HCT116 (cell line): Measurements from ENCODE around the gene RTN4RL1. TPM values are rescaled to one million over a fixed set of nuclear protein-coding genes. Genes with fewer than 3 reads are reported as not detected.

ENCODE experiments used
- ATAC-seq: fragments of 200-7000 bp; cut with Tn5 transposase; 2 replicates; pipeline ENCODE4 v1.9.1; 2020; ENCODE audit warnings: mild to moderate bottlenecking, moderate library complexity
- BruUV-seq: library from RNA; stranded (reverse); fragments of 400-500 nt; replicated peaks from 2 replicates; lab custom pipeline; 2021; lab: Mats Ljungman, UMichigan
- CTCF ChIA-PET: fragments of 300-600 bp; sonication (Branson Sonifier 250); formaldehyde crosslinking; loops from one replicate; lab custom pipeline; 2021; ENCODE audit warnings: antibody characterized with exemption; lab: Charles Lee
- POLR2A ChIA-PET: fragments of 300-600, 350-600 bp; sonication (Branson Sonifier 250); formaldehyde crosslinking; loops from one replicate; lab custom pipeline; 2021; ENCODE audit warnings: antibody characterized with exemption; lab: Charles Lee
- RAD21 ChIA-PET, 2 experiments: fragments of 300-600 bp; sonication (Branson Sonifier 250); formaldehyde crosslinking; loops; one replicate each; lab custom pipeline; 2023; ENCODE audit warnings: low total read pairs in 2 of 2; ENCODE audit not compliant: uncharacterized antibody in 2 of 2, unreplicated experiment in 2 of 2, low non-redundant PET in 1 of 2; lab: Charles Lee
- DNase-seq: peaks from one replicate; pipeline ENCODE4 v3.0.0-alpha.2; 2010; ENCODE audit warnings: low read depth, low spot score
- H2AFZ ChIP-seq: fragments of 200-600 bp; shearing (Covaris generic), sonication (generic); 2 replicates; pipeline ENCODE4 v1.6.1; 2017; ENCODE audit warnings: low read depth, mixed run types, mixed read lengths, antibody characterized with exemption, low read length; ENCODE audit not compliant: poor library complexity, severe bottlenecking
- H3K27ac ChIP-seq: 2 replicates; pipeline ENCODE4 v1.5.1; 2012; ENCODE audit warnings: low read depth, low read length
- H3K27me3 ChIP-seq: fragments of 200-600 bp; sonication (generic); 2 replicates; pipeline ENCODE4 v1.6.1; 2016; ENCODE audit warnings: mixed run types, low read length, mixed read lengths; ENCODE audit not compliant: insufficient read depth
- H3K36me3 ChIP-seq, 2 experiments: fragments of 200-500 bp in 1 of 2; fragments of 200-600 bp in 1 of 2; sonication (Bioruptor generic) in 1 of 2; sonication (generic) in 1 of 2; 2 replicates each; pipeline versions ENCODE4 v1.5.1 to v1.6.1; 2014 to 2016; ENCODE audit warnings: low read length in 2 of 2, inconsistent platforms in 1 of 2, mixed read lengths in 1 of 2, mixed run types in 1 of 2; ENCODE audit not compliant: insufficient read depth in 2 of 2, control insufficient read depth in 1 of 2
- H3K4me1 ChIP-seq, 2 experiments: fragments of 200-600 bp in 1 of 2; sonication (generic) in 1 of 2; 2 replicates each; pipeline versions ENCODE4 v1.5.1 to v1.6.1; 2012 to 2017; ENCODE audit warnings: low read length in 2 of 2, inconsistent platforms in 1 of 2, mild to moderate bottlenecking in 1 of 2, mixed read lengths in 1 of 2, mixed run types in 1 of 2, moderate library complexity in 1 of 2; ENCODE audit not compliant: insufficient read depth in 2 of 2, control insufficient read depth in 1 of 2
- H3K4me2 ChIP-seq: fragments of 200-600 bp; sonication (generic); 2 replicates; pipeline ENCODE4 v1.6.1; 2017; ENCODE audit warnings: mixed run types, low read length, mixed read lengths
- H3K4me3 ChIP-seq, 2 experiments: fragments of 200-600 bp in 1 of 2; sonication (generic) in 1 of 2; replicated peaks in 1 of 2; 2 replicates each; pipeline ENCODE4 v1.5.1; 2011 to 2016; ENCODE audit warnings: low read length in 2 of 2, control low read depth in 1 of 2, low read depth in 1 of 2, mild to moderate bottlenecking in 1 of 2, mixed read lengths in 1 of 2, mixed run types in 1 of 2
- H3K79me2 ChIP-seq: fragments of 200-600 bp; sonication (generic); 2 replicates; pipeline ENCODE4 v1.6.1; 2017; ENCODE audit warnings: mild to moderate bottlenecking, mixed run types, low read length, moderate library complexity, mixed read lengths; ENCODE audit not compliant: insufficient read depth
- H3K9ac ChIP-seq: fragments of 200-600 bp; sonication (generic); 2 replicates; pipeline ENCODE4 v1.6.1; 2016; ENCODE audit warnings: low read length, mixed read lengths
- H3K9me2 ChIP-seq: fragments of 200-600 bp; sonication (generic), shearing (Covaris generic); 2 replicates; pipeline ENCODE4 v1.6.1; 2017; ENCODE audit warnings: mixed run types, mild to moderate bottlenecking, moderate library complexity; ENCODE audit not compliant: insufficient read depth
- H3K9me3 ChIP-seq, 2 experiments: fragments of 200-500 bp in 1 of 2; fragments of 200-600 bp in 1 of 2; sonication (Bioruptor generic) in 1 of 2; sonication (generic) in 1 of 2; 2 replicates each; pipeline ENCODE4 v1.6.1; 2014 to 2017; ENCODE audit warnings: low read length in 2 of 2, mixed read lengths in 2 of 2, inconsistent platforms in 1 of 2, low read depth in 1 of 2, mild to moderate bottlenecking in 1 of 2, mixed run types in 1 of 2, moderate library complexity in 1 of 2; ENCODE audit not compliant: control insufficient read depth in 1 of 2, insufficient read depth in 1 of 2
- H4K20me1 ChIP-seq: fragments of 200-600 bp; sonication (generic), shearing (Covaris generic); 2 replicates; pipeline ENCODE4 v1.6.1; 2017; ENCODE audit warnings: mixed run types, mild to moderate bottlenecking, moderate library complexity; ENCODE audit not compliant: insufficient read depth
- ATF3 ChIP-seq: IDR thresholded peaks from 2 replicates; pipeline ENCODE4 v1.6.1; 2012
- CEBPB ChIP-seq: IDR thresholded peaks from 2 replicates; pipeline ENCODE4 v1.6.1; 2012; ENCODE audit warnings: low read depth
- CTCF ChIP-seq, 3 experiments: fragments of 200-600 bp in 1 of 3; sonication (generic) in 1 of 3; IDR thresholded peaks in 2 of 3; conservative IDR thresholded peaks in 1 of 3; 2 replicates each; pipeline ENCODE4 v1.5.1; 2012 to 2017; ENCODE audit warnings: low read depth in 2 of 3, low read length in 2 of 3, antibody characterized with exemption in 1 of 3, borderline replicate concordance in 1 of 3, control low read depth in 1 of 3, mild to moderate bottlenecking in 1 of 3, mixed read lengths in 1 of 3, mixed run types in 1 of 3, moderate library complexity in 1 of 3; ENCODE audit not compliant: insufficient read depth in 1 of 3
- EGR1 ChIP-seq: IDR thresholded peaks from 2 replicates; pipeline ENCODE4 v1.6.1; 2012; ENCODE audit warnings: low read depth
- EZH2 ChIP-seq: fragments of 200-600 bp; sonication (generic); IDR thresholded peaks from 2 replicates; pipeline ENCODE4 v1.6.1; 2017; ENCODE audit warnings: antibody characterized with exemption, mixed run types
- EZH2phosphoT487 ChIP-seq: fragments of 200-600 bp; IDR thresholded peaks from 2 replicates; pipeline ENCODE4 v1.6.1; 2018; ENCODE audit warnings: antibody characterized with exemption, borderline replicate concordance
- JUND ChIP-seq: IDR thresholded peaks from 2 replicates; pipeline ENCODE4 v1.6.1; 2012
- MAX ChIP-seq: IDR thresholded peaks from 2 replicates; pipeline ENCODE4 v1.6.1; 2012
- POLR2A ChIP-seq: IDR thresholded peaks from 2 replicates; pipeline ENCODE4 v1.7.0; 2011; ENCODE audit warnings: borderline replicate concordance; ENCODE audit not compliant: insufficient read depth, insufficient read length; ENCODE audit errors: extremely low read depth
- POLR2AphosphoS5 ChIP-seq: IDR thresholded peaks from 2 replicates; pipeline ENCODE4 v1.6.1; 2011; ENCODE audit warnings: mild to moderate bottlenecking, low read depth, low read length, moderate library complexity
- RAD21 ChIP-seq: IDR thresholded peaks from 2 replicates; pipeline ENCODE4 v1.6.1; 2012; ENCODE audit warnings: low read depth, mild to moderate bottlenecking
- REST ChIP-seq: IDR thresholded peaks from 2 replicates; pipeline ENCODE4 v1.6.1; 2012; ENCODE audit warnings: low read depth
- SIN3A ChIP-seq: IDR thresholded peaks from 2 replicates; pipeline ENCODE4 v1.6.1; 2012; ENCODE audit warnings: low read depth
- SP1 ChIP-seq: IDR thresholded peaks from 2 replicates; pipeline ENCODE4 v1.6.1; 2012; ENCODE audit warnings: low read depth
- TCF7L2 ChIP-seq: IDR thresholded peaks from 2 replicates; pipeline ENCODE4 v1.7.0; 2011; ENCODE audit warnings: borderline replicate concordance, inconsistent platforms; ENCODE audit not compliant: insufficient read depth, insufficient read length; ENCODE audit errors: extremely low read depth
- YY1 ChIP-seq: IDR thresholded peaks from 2 replicates; pipeline ENCODE4 v1.6.1; 2011; ENCODE audit warnings: low read length, low read depth, moderate library complexity, mild to moderate bottlenecking; ENCODE audit not compliant: insufficient replicate concordance; ENCODE audit errors: extremely low read depth
- ZBTB33 ChIP-seq: IDR thresholded peaks from 2 replicates; pipeline ENCODE4 v1.6.1; 2011; ENCODE audit warnings: mild to moderate bottlenecking, low read length, moderate library complexity; ENCODE audit not compliant: insufficient replicate concordance; ENCODE audit errors: extremely low read depth
- ZFX ChIP-seq: fragments of 450-650 bp; IDR thresholded peaks from 2 replicates; pipeline ENCODE4 v1.6.1; 2017
- ZNF274 ChIP-seq: fragments of 200-500 bp; sonication (Bioruptor generic); IDR thresholded peaks from 2 replicates; pipeline ENCODE4 v1.6.1; 2014; ENCODE audit warnings: mild to moderate bottlenecking, low read depth, low read length, inconsistent platforms
- intact Hi-C: fragments of 100-400 bp; cut with micrococcal nuclease; formaldehyde crosslinking; loops from 2 replicates; pipeline ENCODE4 v1.10.0; 2022
- total RNA-seq: library from RNA; stranded (reverse); gene quantifications from one replicate; pipeline ENCODE4 v1.2.1, GENCODE V29; 2021; ENCODE audit not compliant: unreplicated experiment

Gene RTN4RL1
- total RNA-seq, 1 experiment from 2014 or later: 3.7 TPM

- H2AFZ ChIP-seq: no peak overlapping the region
- DNase-seq: no peak
- ChIA-PET POLR2A (no interaction called here), RAD21 (no interaction called here), CTCF (interaction anchor here (1.4 to 1.7 kb wide), 2 partner anchors 12 to 175 kb away, joined by 3 to 9 read pairs; no protein-coding TSS in a partner anchor)
- H3K27ac ChIP-seq: no peak overlapping the region
- intact Hi-C loops: no loop called here
- peak; percentile 71 for ATAC-seq
- TF ChIP-seq SIN3A (no peak), EZH2phosphoT487 (no peak), EGR1 (no peak), JUND (no peak), RAD21 (no peak), EZH2 (no peak), TCF7L2 (no peak), REST (no peak), POLR2AphosphoS5 (no peak), YY1 (no peak), POLR2A (no peak), ATF3 (no peak), ZNF274 (no peak), ZBTB33 (no peak), MAX (no peak), SP1 (no peak), CEBPB (no peak), CTCF (IDR thresholded peaks at IDR 0.05 in 2 of 3, conservative IDR thresholded peaks at IDR 0.05 in 1 of 3; ENCODE audit: borderline replicate concordance in 1 of 3, insufficient read depth in 1 of 3, low read depth in 2 of 3, low read length in 2 of 3) (no peak), ZFX (no peak)
- H4K20me1 ChIP-seq: no peaks in the 10 kb centered on the region
- no TSS peak for BruUV-seq
- no peak overlapping the region for H3K9ac ChIP-seq
- H3K4me1 ChIP-seq: peaks cover 0 to 14% of the 10 kb centered on the region in 2 experiments; a peak in 1 of 4 replicates
- no peaks in the 10 kb centered on the region for H3K79me2 ChIP-seq
- H3K9me3 ChIP-seq: no peaks in the 10 kb centered on the region
- H3K4me3 ChIP-seq: no peak overlapping the region
- no peaks in the 10 kb centered on the region for H3K9me2 ChIP-seq
- no peaks in the 10 kb centered on the region for H3K27me3 ChIP-seq
- H3K4me2 ChIP-seq: no peak overlapping the region
- no peaks in the 10 kb centered on the region for H3K36me3 ChIP-seq
Observed at GRCh38 chr17:2070241-2071023, 45.3 kb upstream of the RTN4RL1 start.
